Suprapubic skin (tissue), 4 donors: ENCODE results near the gene TTLL6. TPM values are rescaled to one million over a fixed set of nuclear protein-coding genes. Genes with fewer than 3 reads are reported as not detected.
"Not testable (repeated sequence)": the region's sequence is repeated elsewhere in the genome, so short reads cannot be mapped to it uniquely, and the experiment has no call there.

Experiments used
- DNase-seq, 2 donors: peaks; one replicate each; pipeline ENCODE4 v3.0.0-alpha.2; 2019; ENCODE audit warnings: low spot score in 2 of 2
- H3K27ac ChIP-seq: fragments of 200-600 bp; sonication (generic); one replicate; pipeline ENCODE4 v1.5.1; 2019
- H3K27me3 ChIP-seq: fragments of 200-600 bp; sonication (generic); one replicate; pipeline ENCODE4 v1.5.1; 2019
- H3K36me3 ChIP-seq: fragments of 200-600 bp; sonication (generic); one replicate; pipeline ENCODE4 v1.5.1; 2019
- H3K4me1 ChIP-seq: fragments of 200-600 bp; sonication (generic); one replicate; pipeline ENCODE4 v1.5.1; 2019
- H3K4me3 ChIP-seq: fragments of 200-600 bp; sonication (generic); one replicate; pipeline ENCODE4 v1.5.1; 2019; ENCODE audit warnings: mild to moderate bottlenecking
- H3K9me3 ChIP-seq: fragments of 200-600 bp; sonication (generic); one replicate; pipeline ENCODE4 v1.5.1; 2019
- CTCF ChIP-seq, 2 donors: fragments of 200-600 bp in 1 of 2; fragments of 450-650 bp in 1 of 2; sonication (generic) in 1 of 2; IDR thresholded peaks; one replicate each; pipeline ENCODE4 v1.5.1; 2016 to 2019; ENCODE audit warnings: antibody characterized with exemption in 2 of 2, mild to moderate bottlenecking in 1 of 2, moderate library complexity in 1 of 2
- EP300 ChIP-seq: sonication (generic); formaldehyde crosslinking; IDR thresholded peaks from one replicate; pipeline ENCODE4 v1.6.1; 2017; ENCODE audit warnings: antibody characterized with exemption
- POLR2A ChIP-seq, 2 donors: fragments of 450-650 bp; IDR thresholded peaks; one replicate each; pipeline ENCODE4 v1.6.1; 2017; ENCODE audit warnings: antibody characterized with exemption in 2 of 2, mild to moderate bottlenecking in 2 of 2, moderate library complexity in 2 of 2
- POLR2AphosphoS5 ChIP-seq, 3 donors: sonication (generic); formaldehyde crosslinking; IDR thresholded peaks; one replicate each; pipeline ENCODE4 v1.6.1; 2017; ENCODE audit warnings: antibody characterized with exemption in 3 of 3
- WGBS: methylation state at CpG from one replicate; pipeline ENCODE4 v1.1.5; 2018; 5-methylcytosine and 5-hydroxymethylcytosine counted together
- total RNA-seq, 4 donors: library from RNA; depleted of rRNA; stranded (reverse); fragments of >200 nt; gene quantifications; one replicate each; pipeline ENCODE4 v1.1.0, GENCODE V29; 2016

The TTLL6 gene
- total RNA-seq, 4 donors from 2014 or later = not detected

GRCh38 chr17:48840441-48840840, 23.4 kb upstream of the TTLL6 start:
- peaks cover 29% of the 10 kb centered on the region for H3K36me3 ChIP-seq
- WGBS = 51% methylated on average over 3 of the region's 3 CpGs
- H3K9me3 ChIP-seq = no peaks in the 10 kb centered on the region
- peak overlapping the region; percentile 28 for H3K4me3 ChIP-seq
- H3K27ac ChIP-seq = peak overlapping the region; percentile 84
- TF ChIP-seq EP300 = no peak
- TF ChIP-seq POLR2AphosphoS5 (IDR thresholded peaks at IDR 0.05) = no peak
- no peak for TF ChIP-seq CTCF (IDR thresholded peaks at IDR 0.05)
- TF ChIP-seq POLR2A (IDR thresholded peaks at IDR 0.05) = no peak
- no peak for DNase-seq
- no peaks in the 10 kb centered on the region for H3K27me3 ChIP-seq
- H3K4me1 ChIP-seq = peaks cover 73% of the 10 kb centered on the region

- not testable (repeated sequence) for H3K27me3 ChIP-seq, H3K27ac ChIP-seq, H3K9me3 ChIP-seq, H3K4me3 ChIP-seq, DNase-seq, H3K36me3 ChIP-seq
- H3K4me1 ChIP-seq = peaks cover 87% of the 10 kb centered on the region
- WGBS = 94% methylated on average over 4 of the region's 4 CpGs
Measured at GRCh38 chr17:48837458-48837857, 20.4 kb upstream of the TTLL6 start.

- Histone ChIP-seq H3K36me3 (no peaks in the 10 kb centered on the region), H3K4me3 (no peak overlapping the region), H3K9me3 (no peaks in the 10 kb centered on the region), H3K27me3 (no peaks in the 10 kb centered on the region), H3K4me1 (peaks cover 83% of the 10 kb centered on the region), H3K27ac (no peak overlapping the region)
- no peak for DNase-seq
- WGBS = 87% methylated on average over 2 of the region's 2 CpGs
- TF ChIP-seq POLR2AphosphoS5 (IDR thresholded peaks at IDR 0.05) (no peak), CTCF (IDR thresholded peaks at IDR 0.05) (no peak), POLR2A (IDR thresholded peaks at IDR 0.05) (no peak), EP300 (no peak)
Measured at GRCh38 chr17:48835971-48836370, 18.9 kb upstream of the TTLL6 start.

- no peak for DNase-seq
- H3K36me3 ChIP-seq = no peaks in the 10 kb centered on the region
- no peaks in the 10 kb centered on the region for H3K9me3 ChIP-seq
- whole genome bisulfite sequencing = 74% methylated on average over 2 of the region's 2 CpGs
- no peak for TF ChIP-seq POLR2A (IDR thresholded peaks at IDR 0.05)
- no peak for TF ChIP-seq EP300
- TF ChIP-seq POLR2AphosphoS5 (IDR thresholded peaks at IDR 0.05) = no peak
- TF ChIP-seq CTCF (IDR thresholded peaks at IDR 0.05) = no peak
- H3K27me3 ChIP-seq = no peaks in the 10 kb centered on the region
- no peak overlapping the region for H3K4me3 ChIP-seq
- peaks cover 76% of the 10 kb centered on the region for H3K4me1 ChIP-seq
- H3K27ac ChIP-seq = no peak overlapping the region
Measured at GRCh38 chr17:48834973-48835372, 17.9 kb upstream of the TTLL6 start.

GRCh38 chr17:48831549-48831883, 14.5 kb upstream of the TTLL6 start:
- Histone ChIP-seq H3K4me3 (peak overlapping the region; percentile 90), H3K36me3 (no peaks in the 10 kb centered on the region), H3K4me1 (peaks cover 47% of the 10 kb centered on the region), H3K27me3 (no peaks in the 10 kb centered on the region), H3K27ac (peak overlapping the region; percentile 92), H3K9me3 (no peaks in the 10 kb centered on the region)
- TF ChIP-seq POLR2AphosphoS5 (IDR thresholded peaks at IDR 0.05) (no peak), POLR2A (IDR thresholded peaks at IDR 0.05) (no peak), CTCF (IDR thresholded peaks at IDR 0.05) (no peak), EP300 (no peak)
- DNase-seq = no peak
- WGBS = 2% methylated on average over 8 of the region's 8 CpGs

- WGBS = 1% methylated on average over 38 of the region's 48 CpGs
- Histone ChIP-seq H3K4me3 (peak within 1 kb of the TSS; percentile 90), H3K27me3 (no peaks in the 10 kb centered on the region), H3K4me1 (peaks cover 42% of the 10 kb centered on the region), H3K9me3 (no peaks in the 10 kb centered on the region), H3K36me3 (no peaks in the 10 kb centered on the region), H3K27ac (peak within 1 kb of the TSS; percentile 92)
- no peak for TF ChIP-seq CTCF (IDR thresholded peaks at IDR 0.05)
- TF ChIP-seq POLR2A (IDR thresholded peaks at IDR 0.05) = peak; percentile 14 to 89
- TF ChIP-seq POLR2AphosphoS5 (IDR thresholded peaks at IDR 0.05) = peak in 2 of 3 donors; percentile 23 to 50
- no peak for TF ChIP-seq EP300
- peak; percentile 96 to 97 for DNase-seq
Measured at GRCh38 chr17:48830840-48831548, 14.0 kb upstream of the TTLL6 start, which contains the start of gene CALCOCO2. Gene CALCOCO2 (plus strand): TSS chr17:48831035. CDS start chr17:48841708, 10,673 bp downstream.
